GM19043 (cell line): ENCODE results near the gene ST6GALNAC3.
A peak's percentile ranks its signal among the peaks of the same experiment; 100 is the strongest.
"Not testable (repeated sequence)": the region's sequence is repeated elsewhere in the genome, so short reads cannot be mapped to it uniquely, and the experiment has no call there.

ENCODE experiments used
- ATAC-seq: cut with Tn5 transposase; IDR thresholded peaks from one replicate; pipeline ENCODE4 v1.9.1; 2021; ENCODE audit warnings: low read depth; ENCODE audit not compliant: unreplicated experiment

ST6GALNAC3 gene

DNA sequence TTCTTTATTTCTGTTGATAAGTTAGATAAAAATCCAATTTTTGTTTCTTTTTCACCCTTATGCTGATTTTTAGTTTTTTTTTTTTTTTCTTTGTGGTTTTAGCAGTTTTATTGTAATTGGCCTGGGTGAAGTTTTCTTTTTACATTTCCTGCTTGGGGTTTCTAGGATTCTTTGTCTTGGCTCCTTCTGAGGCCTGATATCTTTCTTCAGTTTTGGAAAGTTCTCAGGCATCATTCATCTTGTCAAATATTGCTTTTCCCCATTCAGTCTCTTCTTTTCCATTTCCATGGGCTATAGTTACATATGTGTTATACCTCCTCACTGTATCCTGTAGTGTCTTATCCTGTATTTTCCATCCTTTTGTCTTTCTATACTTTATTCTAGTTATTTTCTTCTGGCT lies 28.5 kb downstream of the ST6GALNAC3 start:
- ATAC-seq, result no peak

GRCh38 chr1:76105372-76105771 lies 30.8 kb downstream of the ST6GALNAC3 start:
- ATAC-seq, result no peak

- no peak for ATAC-seq
Measured at GRCh38 chr1:76106251-76106650, 31.7 kb downstream of the ST6GALNAC3 start.

DNA sequence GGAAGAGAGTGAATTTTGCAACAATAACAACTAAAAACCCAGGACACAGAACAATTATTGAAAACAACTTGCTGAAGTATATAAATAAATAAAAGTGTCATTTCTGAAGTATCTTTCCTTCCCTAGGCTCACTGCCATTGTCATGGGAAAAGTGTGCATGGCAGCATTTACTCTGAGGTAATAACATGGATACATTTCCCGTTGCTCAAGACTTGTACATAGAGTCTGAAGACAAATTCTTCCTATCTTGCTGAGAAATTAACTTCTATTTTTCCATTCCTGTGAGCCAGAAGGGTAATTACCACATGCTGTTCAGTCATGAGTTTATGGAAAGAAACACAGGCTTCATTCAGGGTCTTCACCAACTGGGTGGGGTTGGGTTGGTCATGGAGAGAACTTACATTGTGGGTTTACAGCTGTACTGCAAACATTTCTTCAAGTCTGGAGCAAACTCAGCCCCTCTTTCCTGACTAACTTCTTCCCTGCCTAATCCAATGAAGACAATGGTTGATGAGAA lies 32.2 kb downstream of the ST6GALNAC3 start:
- ATAC-seq, result no peak

DNA sequence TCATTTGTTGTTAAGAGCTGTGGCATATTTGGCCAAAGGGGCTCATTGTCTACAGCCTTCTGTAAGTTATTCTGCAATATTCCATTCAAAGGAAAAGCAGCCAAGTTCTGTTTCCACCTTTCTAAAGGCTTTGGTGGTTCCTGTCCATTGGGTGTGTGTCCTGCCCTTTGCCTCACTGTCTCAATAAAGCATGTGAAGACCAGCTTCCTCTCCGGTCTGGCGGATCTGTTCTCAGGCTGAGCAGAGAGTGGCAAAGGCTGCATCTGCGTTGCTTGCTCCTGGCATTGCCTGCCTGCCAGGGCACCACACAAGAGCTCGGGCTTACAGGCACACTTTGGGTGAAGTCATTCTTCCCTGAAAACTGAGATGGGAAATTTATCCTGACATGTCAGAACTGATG lies 34.9 kb downstream of the ST6GALNAC3 start:
- ATAC-seq, result no peak

GRCh38 chr1:76109901-76110560 lies 35.5 kb downstream of the ST6GALNAC3 start:
- ATAC-seq, result no peak

GRCh38 chr1:76110666-76111065 lies 36.1 kb downstream of the ST6GALNAC3 start:
- no peak for ATAC-seq

GRCh38 chr1:76112321-76112720 lies 37.8 kb downstream of the ST6GALNAC3 start:
- not testable (repeated sequence) for ATAC-seq

- no peak for ATAC-seq
Measured at GRCh38 chr1:76113446-76113845, 38.9 kb downstream of the ST6GALNAC3 start.

DNA sequence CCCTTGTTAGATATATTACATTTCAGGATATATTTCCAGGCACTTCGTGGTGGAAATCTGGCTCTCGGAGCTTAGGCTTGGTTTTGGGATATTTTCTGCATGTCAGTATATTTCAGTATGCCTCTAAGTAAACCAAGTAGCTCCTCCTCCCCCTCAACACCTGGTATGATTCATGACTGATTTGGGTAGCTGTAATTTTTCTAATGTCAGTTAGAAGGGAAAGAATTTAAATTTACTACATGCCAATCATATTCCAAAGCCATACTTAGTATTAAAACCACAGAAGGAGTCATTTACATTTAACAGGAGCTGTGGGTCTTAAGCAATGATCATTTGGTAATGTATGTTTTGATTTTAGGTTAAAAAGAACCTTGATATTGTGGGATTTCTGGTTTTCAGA lies 40.6 kb downstream of the ST6GALNAC3 start:
- no peak for ATAC-seq

DNA sequence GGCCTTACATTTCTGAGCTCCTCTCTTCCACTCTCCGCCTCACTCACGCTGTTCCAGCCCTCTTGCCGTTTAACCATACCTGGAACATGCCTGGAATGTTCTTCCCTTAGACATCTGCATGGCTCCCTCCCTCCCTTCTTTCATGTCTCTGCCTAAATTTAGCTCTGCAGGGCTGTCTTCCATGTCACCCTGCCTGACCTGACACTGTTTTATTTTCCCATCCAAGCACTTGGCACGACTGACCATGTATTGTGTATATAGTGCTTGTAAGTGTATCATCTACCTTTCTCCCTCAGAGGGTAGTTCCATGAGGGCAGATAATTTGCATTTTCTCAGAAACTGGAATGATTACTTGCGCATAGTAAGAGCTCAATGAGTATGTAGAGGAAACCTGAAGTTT lies 47.3 kb downstream of the ST6GALNAC3 start:
- ATAC-seq, result no peak

- ATAC-seq, result no peak
Measured at GRCh38 chr1:76122271-76122670, 47.7 kb downstream of the ST6GALNAC3 start.

- not testable (repeated sequence) for ATAC-seq
Measured at GRCh38 chr1:76123411-76124064, 49.0 kb downstream of the ST6GALNAC3 start.

DNA sequence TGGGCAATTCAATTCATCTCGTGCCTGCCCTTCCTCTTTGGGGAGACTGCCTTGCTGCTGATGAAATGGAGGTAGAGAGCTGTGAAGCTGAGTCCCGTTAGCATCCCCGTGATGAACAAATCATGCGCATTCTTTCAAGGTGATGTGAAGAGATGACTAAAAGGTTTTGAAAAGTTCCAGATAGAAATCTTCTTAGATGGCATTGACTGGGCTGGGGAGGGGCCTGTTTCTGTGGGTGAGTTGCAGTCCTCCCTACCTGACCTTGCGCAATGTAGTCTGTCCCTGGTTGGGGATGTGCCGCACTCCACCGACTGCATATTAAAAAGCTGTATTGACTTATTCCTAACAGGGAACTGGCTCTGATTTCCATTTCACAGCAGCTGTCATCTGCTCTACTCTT lies 49.6 kb downstream of the ST6GALNAC3 start:
- ATAC-seq, result no peak

DNA sequence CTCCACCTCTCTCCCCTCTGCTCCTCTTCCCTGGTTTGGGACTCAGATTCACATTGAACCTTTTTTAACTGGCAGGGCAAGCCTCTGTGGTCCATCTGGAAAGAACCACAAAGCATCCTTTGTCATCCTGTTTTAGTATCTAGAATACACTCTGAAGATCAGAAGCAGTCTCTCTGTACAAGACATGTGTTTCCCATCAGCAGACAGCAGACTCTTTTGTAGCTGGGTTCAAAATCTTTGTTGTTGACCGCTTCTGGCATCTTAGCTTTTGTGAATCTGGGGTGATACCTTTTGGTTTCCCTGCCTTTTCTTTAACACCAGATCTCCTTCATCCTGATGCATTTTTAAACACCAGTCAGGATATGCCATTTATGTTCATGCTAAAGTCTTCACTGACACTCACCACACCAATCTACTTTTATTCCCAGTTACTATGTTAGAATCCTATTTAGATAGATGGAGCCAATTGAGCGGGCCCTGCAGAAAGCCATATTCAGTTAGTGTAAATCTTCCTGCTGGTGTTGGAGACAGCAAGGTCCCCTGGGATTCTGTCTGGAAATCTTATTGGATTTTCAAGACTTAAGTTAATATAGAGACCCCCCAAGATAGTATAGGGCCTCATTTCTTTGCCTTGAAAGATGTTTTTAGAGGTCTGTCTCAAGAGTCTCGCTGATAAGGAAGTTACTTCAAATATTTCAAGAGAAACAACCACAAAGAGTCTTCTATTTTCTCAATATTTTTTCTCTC lies 51.1 kb downstream of the ST6GALNAC3 start:
- ATAC-seq, result no peak

DNA sequence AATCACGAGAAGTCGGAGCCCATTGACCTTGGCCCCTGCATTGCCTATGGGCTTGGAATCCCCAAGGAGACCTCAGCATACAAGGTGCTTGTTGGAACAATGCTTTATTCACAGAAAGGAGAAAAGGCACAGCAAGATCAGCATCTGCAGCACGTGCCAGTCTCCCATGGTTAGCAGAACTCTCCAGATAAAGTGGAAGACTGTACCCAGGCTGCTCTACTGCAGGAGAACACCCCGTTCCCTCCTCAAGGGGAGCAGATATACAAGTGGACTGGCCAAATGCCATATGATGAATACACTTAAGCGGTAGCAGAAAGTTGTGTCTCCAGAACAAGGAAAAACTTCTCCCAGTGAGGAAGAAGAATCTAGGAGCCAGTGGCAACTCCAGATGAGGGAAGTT lies 53.5 kb downstream of the ST6GALNAC3 start:
- no peak for ATAC-seq

DNA sequence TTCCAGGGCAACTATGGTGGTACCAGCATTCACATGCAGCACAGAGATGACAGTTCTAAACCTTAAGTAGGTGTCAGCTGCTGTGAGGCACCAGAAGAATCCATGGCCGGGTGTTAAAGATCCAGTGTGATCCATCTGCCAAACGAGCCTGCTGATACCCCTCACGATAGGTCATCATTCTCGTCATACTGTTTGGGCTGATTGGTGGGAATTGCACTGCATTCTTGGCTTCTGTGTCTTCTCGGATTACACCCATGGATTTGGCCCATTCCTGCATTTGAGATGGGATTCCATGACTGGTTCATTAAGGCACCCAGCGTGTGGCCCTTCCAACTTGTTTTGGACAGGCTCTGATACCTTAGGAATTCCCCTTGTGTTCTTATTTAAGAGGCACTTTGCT lies 55.2 kb downstream of the ST6GALNAC3 start:
- no peak for ATAC-seq

- no peak for ATAC-seq
Measured at GRCh38 chr1:76130992-76131391, 56.4 kb downstream of the ST6GALNAC3 start.

GRCh38 chr1:76133977-76134376 lies 59.4 kb downstream of the ST6GALNAC3 start:
- ATAC-seq, result no peak

GRCh38 chr1:76135835-76136234 lies 61.3 kb downstream of the ST6GALNAC3 start:
- no peak for ATAC-seq

DNA sequence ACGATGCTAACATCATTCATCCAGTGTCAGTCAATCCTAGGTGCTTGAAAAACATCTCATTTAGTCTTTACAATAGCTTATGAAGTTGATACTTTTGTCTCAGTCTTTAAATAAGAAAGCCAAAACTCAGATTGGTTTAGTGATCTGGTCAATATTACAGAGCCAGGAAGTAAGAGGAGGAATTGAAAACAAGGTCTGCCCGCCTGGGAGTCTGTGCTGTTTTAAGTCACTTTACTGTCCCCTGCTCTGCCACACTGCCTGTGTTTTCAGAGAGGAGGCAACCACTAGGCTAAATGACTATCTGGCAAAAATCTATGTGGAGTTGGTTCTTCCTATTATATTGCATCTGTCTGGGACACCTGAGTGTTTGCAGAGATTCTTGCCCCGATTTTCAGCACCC lies 62.3 kb downstream of the ST6GALNAC3 start:
- peak; percentile 60 for ATAC-seq
